Measurements from ENCODE around the gene LNPK.

LNPK gene

GRCh38 chr2:176001916-176002687 is at the start of gene LNPK:
LNPK (minus strand) TSS chr2:176002267; CDS start chr2:175995584, 6,683 bp downstream.
- TF ChIP-seq CTCF (IDR thresholded peaks at IDR 0.05) = no peak

GRCh38 chr2:176039375-176039774 is 37.3 kb upstream of the LNPK start:
- no peak overlapping the region for H3K4me3 ChIP-seq (ENCODE audit: low read depth in 1 of 2, low read length in 1 of 2)
- H3K9me3 ChIP-seq = no peaks in the 10 kb centered on the region
- TF ChIP-seq CTCF (IDR thresholded peaks at IDR 0.05) = no peak
- no peak overlapping the region for H3K27ac ChIP-seq
- H3K36me3 ChIP-seq = no peaks in the 10 kb centered on the region
- H3K27me3 ChIP-seq = peaks cover 91% of the 10 kb centered on the region
- H3K4me1 ChIP-seq (ENCODE audit: control insufficient read depth in 1 of 2, insufficient read depth in 1 of 2, low read depth in 1 of 2, low read length in 1 of 2) = no peaks in the 10 kb centered on the region

More at GRCh38 chr2:176001916-176002687, at the start of gene LNPK:
- H3K27me3 ChIP-seq = no peaks in the 10 kb centered on the region
- no peaks in the 10 kb centered on the region for H3K36me3 ChIP-seq
- peak within 1 kb of the TSS; percentile 89 for H3K27ac ChIP-seq
- no peaks in the 10 kb centered on the region for H3K9me3 ChIP-seq
- H3K4me1 ChIP-seq (ENCODE audit: control insufficient read depth in 1 of 2, insufficient read depth in 1 of 2, low read depth in 1 of 2, low read length in 1 of 2) = peaks cover 42 to 48% of the 10 kb centered on the region in 2 experiments
- peak within 1 kb of the TSS; percentile 80 to 83 for H3K4me3 ChIP-seq (ENCODE audit: low read depth in 1 of 2, low read length in 1 of 2)

DNA sequence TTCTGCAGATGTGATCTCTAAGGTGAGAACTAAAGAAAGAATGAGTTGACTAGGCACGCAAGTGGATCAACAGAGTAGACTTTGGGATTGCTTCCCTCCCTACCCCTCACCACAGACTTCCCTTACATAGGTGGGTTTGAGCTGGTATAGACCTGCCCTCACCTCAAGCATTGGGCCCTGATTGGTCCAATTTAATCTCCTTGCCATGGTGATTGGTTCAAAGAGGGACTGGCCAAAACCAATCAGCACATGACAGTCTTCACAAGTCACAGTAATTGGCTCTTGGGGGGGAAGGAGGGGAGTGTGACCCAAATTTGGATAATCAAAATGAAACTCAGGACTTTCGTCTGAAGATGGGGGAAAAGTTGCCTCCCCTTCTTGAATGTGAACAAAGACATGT is 36.6 kb upstream of the LNPK start:
- Histone ChIP-seq H3K4me1 (ENCODE audit: control insufficient read depth in 1 of 2, insufficient read depth in 1 of 2, low read depth in 1 of 2, low read length in 1 of 2) (no peaks in the 10 kb centered on the region), H3K9me3 (no peaks in the 10 kb centered on the region), H3K27ac (no peak overlapping the region), H3K4me3 (ENCODE audit: low read depth in 1 of 2, low read length in 1 of 2) (no peak overlapping the region), H3K36me3 (no peaks in the 10 kb centered on the region), H3K27me3 (peaks cover 96% of the 10 kb centered on the region)
- no peak for TF ChIP-seq CTCF (IDR thresholded peaks at IDR 0.05)

GRCh38 chr2:176035013-176035691 is 33.1 kb upstream of the LNPK start:
- Histone ChIP-seq H3K27me3 (peaks cover 93% of the 10 kb centered on the region), H3K4me3 (ENCODE audit: low read depth in 1 of 2, low read length in 1 of 2) (no peak overlapping the region), H3K4me1 (ENCODE audit: control insufficient read depth in 1 of 2, insufficient read depth in 1 of 2, low read depth in 1 of 2, low read length in 1 of 2) (no peaks in the 10 kb centered on the region), H3K36me3 (no peaks in the 10 kb centered on the region), H3K27ac (no peak overlapping the region), H3K9me3 (no peaks in the 10 kb centered on the region)
- no peak for TF ChIP-seq CTCF (IDR thresholded peaks at IDR 0.05)

DNA sequence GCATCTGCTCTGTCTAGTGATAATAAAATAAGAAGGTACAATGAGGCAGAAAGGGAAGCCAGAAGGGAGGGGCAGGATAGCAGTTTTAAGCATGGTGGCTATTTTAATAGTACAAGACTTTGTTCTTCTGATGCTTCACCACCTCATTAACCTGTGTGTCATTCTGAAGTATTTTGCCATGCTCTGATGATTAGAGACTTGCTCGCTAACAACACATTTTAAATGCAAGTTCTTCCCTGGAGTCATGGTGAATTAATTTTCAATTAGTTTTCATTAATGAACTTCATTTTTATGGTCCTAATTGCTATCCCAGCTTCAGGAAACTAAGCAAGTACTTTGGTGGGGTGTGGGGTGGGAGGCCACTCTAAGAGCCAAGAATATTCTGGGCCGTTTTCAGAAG is 25.7 kb upstream of the LNPK start:
- Histone ChIP-seq H3K4me1 (ENCODE audit: control insufficient read depth in 1 of 2, insufficient read depth in 1 of 2, low read depth in 1 of 2, low read length in 1 of 2) (no peaks in the 10 kb centered on the region), H3K9me3 (no peaks in the 10 kb centered on the region), H3K4me3 (ENCODE audit: low read depth in 1 of 2, low read length in 1 of 2) (no peak overlapping the region), H3K27me3 (peaks cover 93% of the 10 kb centered on the region), H3K27ac (no peak overlapping the region), H3K36me3 (no peaks in the 10 kb centered on the region)
- no peak for TF ChIP-seq CTCF (IDR thresholded peaks at IDR 0.05)
